GM19099 (cell line): Measurements from ENCODE around the gene C1QL4.

Experiments used
- POLR2A ChIP-seq: IDR thresholded peaks from 3 replicates; pipeline ENCODE4 v1.6.1; 2011; ENCODE audit warnings: low read depth; ENCODE audit not compliant: insufficient read length; ENCODE audit errors: extremely low read depth

The C1QL4 gene

GRCh38 chr12:49358483-49359141 lies 21.6 kb upstream of the C1QL4 start:
- TF ChIP-seq POLR2A = no peak

- TF ChIP-seq POLR2A = no peak
Observed at GRCh38 chr12:49357103-49357678, 20.2 kb upstream of the C1QL4 start.

- no peak for TF ChIP-seq POLR2A
Observed at GRCh38 chr12:49355913-49356312, 18.9 kb upstream of the C1QL4 start.

- no peak for TF ChIP-seq POLR2A
Observed at GRCh38 chr12:49352351-49352750, 15.4 kb upstream of the C1QL4 start.

GRCh38 chr12:49349266-49349665 lies 12.3 kb upstream of the C1QL4 start:
- TF ChIP-seq POLR2A = no peak

GRCh38 chr12:49348781-49349180 lies 11.8 kb upstream of the C1QL4 start:
- no peak for TF ChIP-seq POLR2A

GRCh38 chr12:49347311-49348193 lies 10.6 kb upstream of the C1QL4 start:
- TF ChIP-seq POLR2A = no peak

- no peak for TF ChIP-seq POLR2A
Observed at GRCh38 chr12:49346659-49347310, 9.8 kb upstream of the C1QL4 start, which contains the start of gene DNAJC22. Gene DNAJC22 (plus strand): TSS chr12:49346888. CDS start chr12:49348873, 1,985 bp downstream.

GRCh38 chr12:49345825-49346658 lies 9.1 kb upstream of the C1QL4 start:
- no peak for TF ChIP-seq POLR2A

GRCh38 chr12:49345051-49345824 lies 8.2 kb upstream of the C1QL4 start:
- no peak for TF ChIP-seq POLR2A

- TF ChIP-seq POLR2A = no peak
Observed at GRCh38 chr12:49344486-49345050, 7.6 kb upstream of the C1QL4 start.

- TF ChIP-seq POLR2A = no peak
Observed at GRCh38 chr12:49342914-49343731, 6.1 kb upstream of the C1QL4 start.
